MM.1S (cell line): Measurements from ENCODE around the gene PAX9.

Source experiments
- DNase-seq: peaks from one replicate; pipeline ENCODE4 v3.0.0-alpha.2; 2015
- H2AFZ ChIP-seq: fragments of 300-600 bp; sonication (generic); 2 replicates; pipeline ENCODE4 v1.6.0; 2016; ENCODE audit warnings: antibody characterized with exemption, low read length
- H3F3A ChIP-seq: fragments of 300-600 bp; sonication (generic); 2 replicates; pipeline ENCODE4 v1.6.1; 2016; ENCODE audit warnings: mild to moderate bottlenecking, antibody characterized with exemption, low read length, moderate library complexity, mixed read lengths; ENCODE audit not compliant: insufficient read depth
- H3K27ac ChIP-seq: fragments of 300-600 bp; sonication (generic); 2 replicates; pipeline ENCODE4 v1.5.1; 2016; ENCODE audit warnings: mild to moderate bottlenecking, low read length
- H3K27me3 ChIP-seq: fragments of 300-600 bp; sonication (generic); replicated peaks from 2 replicates; pipeline ENCODE4 v1.6.0; 2016; ENCODE audit warnings: low read length; ENCODE audit not compliant: insufficient read depth
- H3K36me3 ChIP-seq: fragments of 300-600 bp; sonication (generic); replicated peaks from 2 replicates; pipeline ENCODE4 v1.6.1; 2016; ENCODE audit warnings: mild to moderate bottlenecking, low read length, mixed read lengths; ENCODE audit not compliant: insufficient read depth
- H3K4me1 ChIP-seq: fragments of 300-600 bp; sonication (generic); 2 replicates; pipeline ENCODE4 v1.6.1; 2016; ENCODE audit warnings: low read length, mixed read lengths
- H3K4me2 ChIP-seq: fragments of 300-600 bp; sonication (generic); 2 replicates; pipeline ENCODE4 v1.6.0; 2016; ENCODE audit warnings: low read depth, low read length
- H3K4me3 ChIP-seq: fragments of 300-600 bp; sonication (generic); 2 replicates; pipeline ENCODE4 v1.5.1; 2016; ENCODE audit warnings: low read length, mixed read lengths
- H3K79me2 ChIP-seq: fragments of 300-600 bp; sonication (generic); 2 replicates; pipeline ENCODE4 v1.6.1; 2016; ENCODE audit warnings: mixed run types, low read length, mixed read lengths
- H3K9ac ChIP-seq: fragments of 300-600 bp; sonication (generic); 2 replicates; pipeline ENCODE4 v1.6.1; 2016; ENCODE audit warnings: low read length, mixed read lengths
- H3K9me2 ChIP-seq: fragments of 300-600 bp; sonication (generic); replicated peaks from 2 replicates; pipeline ENCODE4 v1.6.1; 2016; ENCODE audit warnings: mild to moderate bottlenecking, low read length, mixed read lengths; ENCODE audit not compliant: insufficient read depth
- H3K9me3 ChIP-seq: fragments of 300-600 bp; sonication (generic); replicated peaks from 2 replicates; pipeline ENCODE4 v1.6.1; 2016; ENCODE audit warnings: mild to moderate bottlenecking, low read length, mixed read lengths; ENCODE audit not compliant: insufficient read depth
- H4K20me1 ChIP-seq: fragments of 300-600 bp; sonication (generic); 2 replicates; pipeline ENCODE4 v1.6.1; 2016; ENCODE audit warnings: mild to moderate bottlenecking, low read length, moderate library complexity, mixed read lengths; ENCODE audit not compliant: insufficient read depth
- EZH2 ChIP-seq: fragments of 300-600 bp; sonication (generic); optimal IDR thresholded peaks from 2 replicates; pipeline ENCODE3; 2017; ENCODE audit warnings: low read depth, mild to moderate bottlenecking, antibody characterized with exemption, low read length, mixed read lengths
- EZH2phosphoT487 ChIP-seq: fragments of 300-600 bp; sonication (generic); IDR thresholded peaks from 2 replicates; pipeline ENCODE4 v1.6.1; 2018; ENCODE audit warnings: antibody characterized with exemption, low read length
- TF ChIP-seq, protein P1 (sequence below): fragments of 300-600 bp; sonication (generic); IDR thresholded peaks from 2 replicates; pipeline ENCODE4 v1.5.1; 2016; ENCODE audit warnings: antibody characterized with exemption, low read length, mixed read lengths

Gene PAX9

DNA sequence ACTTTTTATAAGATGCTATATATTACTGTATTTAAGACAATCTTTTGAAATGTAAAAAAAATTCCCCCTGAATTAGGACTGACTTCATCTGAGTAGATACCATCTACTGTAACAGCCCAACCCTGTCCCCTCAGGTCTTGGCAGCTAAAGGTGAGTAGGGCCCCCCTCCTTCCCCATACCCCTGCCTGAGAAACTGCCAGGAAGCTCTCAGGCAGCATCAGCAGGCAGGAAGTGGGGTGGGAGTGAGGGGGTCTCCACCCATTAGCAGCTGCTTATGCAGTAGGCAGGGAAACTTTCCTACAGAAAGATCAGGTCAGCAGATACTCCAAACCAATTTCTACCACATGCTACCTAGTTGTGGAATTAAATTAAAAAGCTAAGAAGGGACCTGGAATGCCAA, 62.5 kb downstream of the PAX9 start:
- TF ChIP-seq EZH2 (no peak), EZH2phosphoT487 (no peak)
- TF ChIP-seq, protein P1, sequence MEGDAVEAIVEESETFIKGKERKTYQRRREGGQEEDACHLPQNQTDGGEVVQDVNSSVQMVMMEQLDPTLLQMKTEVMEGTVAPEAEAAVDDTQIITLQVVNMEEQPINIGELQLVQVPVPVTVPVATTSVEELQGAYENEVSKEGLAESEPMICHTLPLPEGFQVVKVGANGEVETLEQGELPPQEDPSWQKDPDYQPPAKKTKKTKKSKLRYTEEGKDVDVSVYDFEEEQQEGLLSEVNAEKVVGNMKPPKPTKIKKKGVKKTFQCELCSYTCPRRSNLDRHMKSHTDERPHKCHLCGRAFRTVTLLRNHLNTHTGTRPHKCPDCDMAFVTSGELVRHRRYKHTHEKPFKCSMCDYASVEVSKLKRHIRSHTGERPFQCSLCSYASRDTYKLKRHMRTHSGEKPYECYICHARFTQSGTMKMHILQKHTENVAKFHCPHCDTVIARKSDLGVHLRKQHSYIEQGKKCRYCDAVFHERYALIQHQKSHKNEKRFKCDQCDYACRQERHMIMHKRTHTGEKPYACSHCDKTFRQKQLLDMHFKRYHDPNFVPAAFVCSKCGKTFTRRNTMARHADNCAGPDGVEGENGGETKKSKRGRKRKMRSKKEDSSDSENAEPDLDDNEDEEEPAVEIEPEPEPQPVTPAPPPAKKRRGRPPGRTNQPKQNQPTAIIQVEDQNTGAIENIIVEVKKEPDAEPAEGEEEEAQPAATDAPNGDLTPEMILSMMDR: no peak
- no peak overlapping the region for H3K27ac ChIP-seq

DNA sequence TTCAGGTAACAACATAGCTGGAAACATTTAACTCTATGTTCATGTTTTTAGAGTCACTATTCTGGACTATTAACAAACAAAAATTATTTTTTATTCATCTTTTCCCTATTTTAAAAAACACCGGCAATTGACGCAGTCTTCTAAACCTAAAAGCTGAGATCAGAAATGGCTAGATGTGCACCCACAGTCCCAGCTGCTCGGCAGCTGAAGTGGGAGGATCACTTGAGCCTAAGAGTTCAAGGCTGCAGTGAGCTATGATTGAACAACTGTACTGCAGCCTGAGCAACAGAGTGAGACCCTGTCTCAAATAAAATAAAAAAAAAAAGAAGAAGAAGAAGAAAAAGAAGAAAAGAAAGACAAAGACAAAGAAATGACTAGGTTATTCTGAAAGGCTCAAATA, 64.5 kb downstream of the PAX9 start:
- Histone ChIP-seq H3K4me2 (no peak overlapping the region), H3K4me3 (no peak overlapping the region), H3K27me3 (no peaks in the 10 kb centered on the region), H3K27ac (no peak overlapping the region), H3K9ac (no peak overlapping the region), H3F3A (no peaks in the 10 kb centered on the region), H3K79me2 (no peaks in the 10 kb centered on the region), H3K4me1 (no peaks in the 10 kb centered on the region), H2AFZ (no peak overlapping the region), H3K9me2 (no peaks in the 10 kb centered on the region), H3K36me3 (no peaks in the 10 kb centered on the region), H4K20me1 (no peaks in the 10 kb centered on the region), H3K9me3 (no peaks in the 10 kb centered on the region)
- no peak for DNase-seq
- no peak for TF ChIP-seq EZH2phosphoT487
- TF ChIP-seq, protein P1: no peak
- no peak for TF ChIP-seq EZH2

More for the DNA sequence above, 62.5 kb downstream of the PAX9 start:
- Histone ChIP-seq H3K4me3 (no peak overlapping the region), H3K9me2 (no peaks in the 10 kb centered on the region), H3K79me2 (no peaks in the 10 kb centered on the region), H3K4me2 (no peak overlapping the region), H3F3A (no peaks in the 10 kb centered on the region), H3K9ac (no peak overlapping the region), H3K9me3 (no peaks in the 10 kb centered on the region), H3K27me3 (no peaks in the 10 kb centered on the region), H3K36me3 (no peaks in the 10 kb centered on the region), H2AFZ (no peak overlapping the region), H3K4me1 (no peaks in the 10 kb centered on the region), H4K20me1 (no peaks in the 10 kb centered on the region)
- no peak for DNase-seq
